HepG2 (cell line): ENCODE results near the gene CCDC201. TPM values are rescaled to one million over a fixed set of nuclear protein-coding genes. Genes with fewer than 3 reads are reported as not detected.

Experiments used
- BRD4 ChIP-seq: sonication (generic); formaldehyde crosslinking; IDR thresholded peaks from 2 replicates; pipeline ENCODE4 v1.4.0; 2020; ENCODE audit warnings: missing genetic modification reagents
- FOXP4 ChIP-seq: sonication (generic); formaldehyde crosslinking; IDR thresholded peaks from 2 replicates; pipeline ENCODE4 v1.4.0; 2020; ENCODE audit warnings: missing genetic modification reagents
- KDM5A ChIP-seq: fragments of 200-600 bp; sonication (generic); IDR thresholded peaks from 2 replicates; pipeline ENCODE4 v1.7.0; 2018; ENCODE audit warnings: antibody characterized with exemption, mild to moderate bottlenecking, low read length, borderline replicate concordance
- KIAA2018 ChIP-seq: sonication (generic); formaldehyde crosslinking; IDR thresholded peaks from 2 replicates; pipeline ENCODE4 v1.5.0; 2020; ENCODE audit warnings: mild to moderate bottlenecking, missing genetic modification reagents, borderline replicate concordance
- KLF6 ChIP-seq: IDR thresholded peaks from 2 replicates; pipeline ENCODE4 v1.8.0; 2016; ENCODE audit warnings: missing biosample characterization, missing genetic modification reagents
- MED1 ChIP-seq: sonication (generic); formaldehyde crosslinking; IDR thresholded peaks from 2 replicates; pipeline ENCODE4 v1.4.0; 2020; ENCODE audit warnings: missing genetic modification reagents
- MIER3 ChIP-seq: IDR thresholded peaks from 2 replicates; pipeline ENCODE4 v1.6.1; 2016; ENCODE audit warnings: missing compliant biosample characterization, borderline replicate concordance
- NFIB ChIP-seq: sonication (generic); formaldehyde crosslinking; IDR thresholded peaks from 2 replicates; pipeline ENCODE4 v1.9.0; 2021; ENCODE audit warnings: missing genetic modification reagents, mild to moderate bottlenecking, borderline replicate concordance
- POLR2AphosphoS2 ChIP-seq: IDR thresholded peaks from 2 replicates; pipeline ENCODE4 v1.6.1; 2011; ENCODE audit warnings: low read depth, low read length, improper control_type of control experiment
- RARG ChIP-seq: sonication (generic); formaldehyde crosslinking; IDR thresholded peaks from 2 replicates; pipeline ENCODE4 v1.4.0; 2020; ENCODE audit warnings: low read depth, mild to moderate bottlenecking, missing genetic modification reagents
- SIX4 ChIP-seq: sonication (generic); formaldehyde crosslinking; IDR thresholded peaks from 2 replicates; pipeline ENCODE4 v1.4.0; 2020; ENCODE audit warnings: missing genetic modification reagents
- SMAD9 ChIP-seq: sonication (generic); formaldehyde crosslinking; IDR thresholded peaks from 2 replicates; pipeline ENCODE4 v1.5.1; 2020; ENCODE audit warnings: mild to moderate bottlenecking, missing genetic modification reagents
- SMC3 ChIP-seq: IDR thresholded peaks from 2 replicates; pipeline ENCODE4 v1.6.1; 2011; ENCODE audit warnings: low read length, improper control_type of control experiment
- TRIM24 ChIP-seq: sonication (generic); formaldehyde crosslinking; IDR thresholded peaks from 2 replicates; pipeline ENCODE4 v1.8.0; 2022; ENCODE audit warnings: mild to moderate bottlenecking, missing genetic modification reagents
- ZNF282 ChIP-seq: fragments of 450-650 bp; IDR thresholded peaks from 2 replicates; pipeline ENCODE4 v1.6.1; 2018; ENCODE audit not compliant: partially characterized antibody
- ZNF441 ChIP-seq: sonication (generic); formaldehyde crosslinking; IDR thresholded peaks from 2 replicates; pipeline ENCODE4 v1.7.0; 2021; ENCODE audit warnings: missing genetic modification reagents, borderline replicate concordance
- ZNF550 ChIP-seq: sonication (generic); formaldehyde crosslinking; IDR thresholded peaks from 2 replicates; pipeline ENCODE4 v1.4.0; 2020; ENCODE audit warnings: mild to moderate bottlenecking, missing genetic modification reagents, borderline replicate concordance
- ZNF674 ChIP-seq: sonication (generic); formaldehyde crosslinking; IDR thresholded peaks from 2 replicates; pipeline ENCODE4 v1.5.0; 2020; ENCODE audit warnings: low read depth, mild to moderate bottlenecking, missing genetic modification reagents
- polyA plus RNA-seq, 8 experiments: library from polyadenylated mRNA; depleted of rRNA in 3 of 8; stranded (reverse) in 7 of 8; unstranded in 1 of 8; fragments of >200 nt; fragmentation: Illumina TruSeq in 4 of 8; extraction: Trizol in 4 of 8; gene quantifications; 2 replicates each; pipeline versions ENCODE4 v1.2.1 to v1.2.3, GENCODE V29; 2011 to 2016; ENCODE audit warnings: low read depth in 4 of 8, missing spikeins in 1 of 8, mixed read lengths in 1 of 8; ENCODE audit not compliant: insufficient read depth in 1 of 8
- total RNA-seq, 5 experiments: library from RNA; depleted of rRNA; stranded (reverse); fragments of >200 nt; fragmentation: Illumina TruSeq; extraction: Trizol; gene quantifications; 2 replicates each; pipeline ENCODE4 v1.2.3, GENCODE V29; 2016; ENCODE audit warnings: low read depth in 1 of 5

The CCDC201 gene
- total and polyA plus RNA-seq, 2 of the 13 experiments (the other 11 are each of a cell fraction or from before 2014, with no cell fraction given), result 0.92 TPM; not detected in 1

- TF ChIP-seq KIAA2018 (CRISPR knock-in tag) (no peak), KLF6 (CRISPR knock-in tag) (peak; percentile 46; the same call in 1 of the 2 replicates), ZNF674 (CRISPR knock-in tag) (no peak), RARG (CRISPR knock-in tag) (0 out of 2 replicates have a peak, but pooled peaks have one; percentile 24), SIX4 (CRISPR knock-in tag) (no peak), MED1 (CRISPR knock-in tag) (peak; percentile 60; the same call in 1 of the 2 replicates), NFIB (CRISPR knock-in tag) (no peak), KDM5A (no peak), ZNF282 (no peak), TRIM24 (CRISPR knock-in tag) (no peak), ZNF550 (CRISPR knock-in tag) (no peak), ZNF441 (CRISPR knock-in tag) (peak; percentile 36), POLR2AphosphoS2 (0 out of 2 replicates have a peak, but pooled peaks have one; percentile 22), SMAD9 (no peak), FOXP4 (CRISPR knock-in tag) (no peak; the same call in none of the 2 replicates), BRD4 (no peak), SMC3 (no peak), MIER3 (CRISPR knock-in tag) (0 out of 2 replicates have a peak, but pooled peaks have one; percentile 12)
Measured at GRCh38 chr7:45889367-45890067, 16.6 kb upstream of the CCDC201 start (continued).
